ENCODE measurements around the gene XIRP2. TPM values are rescaled to one million over a fixed set of nuclear protein-coding genes. Genes with fewer than 3 reads are reported as not detected.
A peak's percentile ranks its signal among the peaks of the same experiment; 100 is the strongest.

XIRP2 gene
- total and polyA plus RNA-seq, 2 of the 8 experiments (the other 6 are each of a cell fraction or from before 2014, with no cell fraction given) = 0.11 TPM; not detected in 1

- Histone ChIP-seq H4K8ac (ENCODE audit: extremely low read depth, insufficient read depth, low read length) (no peak overlapping the region), H3K4me2 (ENCODE audit: insufficient read depth in 1 of 2, low read depth in 2 of 2, low read length in 2 of 2) (no peak overlapping the region), H2BK20ac (ENCODE audit: low read length) (no peak overlapping the region), H3K36me3 (ENCODE audit: control insufficient read depth in 2 of 4, insufficient read depth in 4 of 4, low read length in 3 of 4) (no peaks in the 10 kb centered on the region), H4K20me1 (replicated peaks in 1 of 2; ENCODE audit: control insufficient read depth in 1 of 2, insufficient read depth in 2 of 2, low read length in 2 of 2) (no peaks in the 10 kb centered on the region), H3K23ac (ENCODE audit: insufficient read length) (no peak overlapping the region), H2AK5ac (ENCODE audit: low read depth, low read length) (no peak overlapping the region), H3K79me2 (ENCODE audit: control insufficient read depth in 1 of 2, insufficient read depth in 2 of 2, low read length in 2 of 2) (no peaks in the 10 kb centered on the region), H3K18ac (ENCODE audit: extremely low read depth, low read length) (no peak overlapping the region), H3K4me1 (replicated peaks in 1 of 4; ENCODE audit: control insufficient read depth in 3 of 4, insufficient read depth in 4 of 4, low read length in 3 of 4) (peaks cover 0 to 6% (median 1%) of the 10 kb centered on the region in 4 experiments; a peak in 2 of 7 replicates), H3K23me2 (ENCODE audit: low read depth, low read length) (no peaks in the 10 kb centered on the region), H4K91ac (replicated peaks; ENCODE audit: insufficient read length, low read length) (no peak overlapping the region), H3K4ac (replicated peaks; ENCODE audit: insufficient read length, low read depth, low read length) (no peak overlapping the region), H2AFZ (ENCODE audit: low read length) (peak overlapping the region; percentile 62), H3K4me3 (ENCODE audit: extremely low read depth in 1 of 4, insufficient read depth in 2 of 4, low read depth in 3 of 4, low read length in 4 of 4) (0 out of 8 replicates have a peak overlapping the region, but pooled peaks of 1 of the 4 experiments have one; percentile 18), H2BK12ac (ENCODE audit: low read depth, low read length) (0 out of 2 replicates have a peak overlapping the region, but pooled peaks have one; percentile 43), H3K9me3 (ENCODE audit: insufficient read depth in 2 of 2, low read depth in 1 of 2, low read length in 1 of 2) (no peaks in the 10 kb centered on the region), H4K5ac (ENCODE audit: insufficient read length, low read depth, low read length) (no peak overlapping the region), H3K56ac (replicated peaks; ENCODE audit: insufficient read length, low read depth, low read length) (no peak overlapping the region), H3K79me1 (ENCODE audit: low read depth, low read length) (no peaks in the 10 kb centered on the region), H3K27ac (ENCODE audit: low read depth, low read length) (no peak overlapping the region), H2BK120ac (replicated peaks; ENCODE audit: low read depth, low read length) (no peak overlapping the region), H2BK5ac (ENCODE audit: low read depth, low read length) (no peak overlapping the region), H3K9ac (replicated peaks in 1 of 4; ENCODE audit: extremely low read depth in 1 of 4, low read depth in 3 of 4, low read length in 3 of 4) (peak overlapping the region in 1 of 4 experiments; percentile 8; a peak in 1 of 7 replicates), H3K14ac (ENCODE audit: insufficient read length) (no peak overlapping the region), H2BK15ac (ENCODE audit: low read length) (no peak overlapping the region), H3K27me3 (replicated peaks in 1 of 4; ENCODE audit: control insufficient read depth in 3 of 4, extremely low read depth in 1 of 4, insufficient read depth in 3 of 4, low read length in 3 of 4) (no peaks in the 10 kb centered on the region)
- 80% methylated on average over 4 of the region's 4 CpGs; no CpG with 5 or more reads in 1 of the 2 experiments for WGBS, 2 experiments (ENCODE audit: extremely low coverage in 1 of 2, insufficient coverage in 1 of 2, insufficient read length in 1 of 2, insufficient replicate concordance in 2 of 2, low coverage in 1 of 2, low lambda C conversion rate in 2 of 2, missing lambda C conversion rate in 1 of 2)
- no peak for DNase-seq (ENCODE audit: low read depth in 1 of 2, low spot score in 2 of 2)
- CTCF ChIA-PET (ENCODE audit: partially characterized antibody) = no interaction called here
- TF ChIP-seq RAD21 (IDR thresholded peaks at IDR 0.05 in 1 of 2, conservative IDR thresholded peaks at IDR 0.05 in 1 of 2; ENCODE audit: low read depth in 2 of 2, low read length in 2 of 2) = peak in 1 of 2 experiments; percentile 15; a peak in 1 of 4 replicates
- no peak for TF ChIP-seq POLR2A (IDR thresholded peaks at IDR 0.05; ENCODE audit: control extremely low read depth in 1 of 2, low read depth in 2 of 2, low read length in 2 of 2)
- TF ChIP-seq CBX5 (IDR thresholded peaks at IDR 0.05; ENCODE audit: low read depth, low read length) = no peak
- POLR2A ChIA-PET (ENCODE audit: partially characterized antibody) = no interaction called here
- FAIRE-seq = no peak
Observed at GRCh38 chr2:166972002-166972401, 83.7 kb downstream of the XIRP2 start.

Data from H1 (cell line).